Endothelial cell of umbilical vein (primary cell): Measurements from ENCODE around the gene C2CD5. TPM values are rescaled to one million over a fixed set of nuclear protein-coding genes. Genes with fewer than 3 reads are reported as not detected.

ENCODE experiments used
- BruUV-seq: library from RNA; stranded (reverse); fragments of 400-500 nt; replicated peaks from 2 replicates; lab custom pipeline; 2021; lab: Mats Ljungman, UMichigan
- CTCF ChIA-PET: fragments of 300-600, 350-600 bp; sonication (Branson Sonifier 250); formaldehyde crosslinking; loops from one replicate; lab custom pipeline; 2021; ENCODE audit warnings: antibody characterized with exemption, inconsistent platforms; lab: Charles Lee
- POLR2A ChIA-PET: fragments of 300-600, 350-600 bp; sonication (Branson Sonifier 250); formaldehyde crosslinking; loops from one replicate; lab custom pipeline; 2021; ENCODE audit warnings: antibody characterized with exemption, inconsistent platforms; lab: Charles Lee
- DNase-seq: peaks from one replicate; pipeline ENCODE4 v3.0.0-alpha.2; 2011; ENCODE audit warnings: low read depth, low spot score
- FAIRE-seq: peaks from 2 replicates; lab custom pipeline; 2011; peaks lifted over from hg19 to GRCh38; lab: Jason Lieb, UNC
- H2AFZ ChIP-seq: 2 replicates; pipeline ENCODE4 v1.6.0; 2012; ENCODE audit warnings: low read depth, low read length, control low read depth, inconsistent platforms
- H3K27ac ChIP-seq: 2 replicates; pipeline ENCODE4 v1.5.1; 2011; ENCODE audit warnings: low read depth, mild to moderate bottlenecking, control low read depth, low read length, moderate library complexity; ENCODE audit not compliant: insufficient read depth
- H3K27me3 ChIP-seq, 2 experiments: 2 replicates each; pipeline versions ENCODE4 v1.6.0 to v1.6.1; 2011; ENCODE audit warnings: low read length in 2 of 2, mixed read lengths in 1 of 2; ENCODE audit not compliant: control insufficient read depth in 2 of 2, insufficient read depth in 2 of 2
- H3K36me3 ChIP-seq, 2 experiments: 2 replicates in 1 of 2; 3 replicates in 1 of 2; pipeline ENCODE4 v1.5.1; 2011; ENCODE audit warnings: low read length in 2 of 2, mild to moderate bottlenecking in 1 of 2, moderate library complexity in 1 of 2; ENCODE audit not compliant: control insufficient read depth in 2 of 2, insufficient read depth in 2 of 2; ENCODE audit errors: extremely low read depth in 1 of 2
- H3K4me1 ChIP-seq: 3 replicates; pipeline ENCODE4 v1.5.1; 2011; ENCODE audit warnings: mild to moderate bottlenecking, low read length; ENCODE audit not compliant: control insufficient read depth, insufficient read depth; ENCODE audit errors: extremely low read depth
- H3K4me2 ChIP-seq: 2 replicates; pipeline ENCODE4 v1.6.1; 2011; ENCODE audit warnings: low read length, control low read depth, mixed read lengths; ENCODE audit not compliant: insufficient read depth
- H3K4me3 ChIP-seq, 3 experiments: fragments of 200-600 bp in 1 of 3; sonication (generic), shearing (Covaris generic) in 1 of 3; replicated peaks in 1 of 3; 2 replicates each; pipeline ENCODE4 v1.5.1; 2011 to 2016; ENCODE audit warnings: control low read depth in 3 of 3, low read length in 3 of 3, mild to moderate bottlenecking in 2 of 3, inconsistent platforms in 1 of 3, low read depth in 1 of 3, moderate library complexity in 1 of 3; ENCODE audit not compliant: insufficient read depth in 1 of 3
- H3K79me2 ChIP-seq: 2 replicates; pipeline ENCODE4 v1.6.0; 2012; ENCODE audit warnings: low read length, inconsistent platforms; ENCODE audit not compliant: control insufficient read depth, insufficient read depth
- H3K9ac ChIP-seq: replicated peaks from 2 replicates; pipeline ENCODE3; 2011; ENCODE audit warnings: low read length, control low read depth; ENCODE audit not compliant: insufficient read depth; ENCODE audit errors: extremely low read depth
- H3K9me1 ChIP-seq: replicated peaks from 3 replicates; pipeline ENCODE4 v1.6.0; 2011; ENCODE audit warnings: mild to moderate bottlenecking, low read length; ENCODE audit not compliant: control insufficient read depth, insufficient read depth; ENCODE audit errors: extremely low read depth
- H3K9me3 ChIP-seq: replicated peaks from 2 replicates; pipeline ENCODE4 v1.5.1; 2012; ENCODE audit warnings: low read length, inconsistent platforms; ENCODE audit not compliant: control insufficient read depth, insufficient read depth
- H4K20me1 ChIP-seq: replicated peaks from 2 replicates; pipeline ENCODE3; 2011; ENCODE audit warnings: mild to moderate bottlenecking, low read length; ENCODE audit not compliant: control insufficient read depth, insufficient read depth; ENCODE audit errors: extremely low read depth
- CTCF ChIP-seq, 2 donors: IDR thresholded peaks; 1 replicate in 1 of 2; 2 replicates in 1 of 2; pipeline ENCODE4 v1.5.1; 2011; ENCODE audit warnings: low read length in 2 of 2, mild to moderate bottlenecking in 2 of 2, moderate library complexity in 2 of 2, control low read depth in 1 of 2, inconsistent platforms in 1 of 2, low read depth in 1 of 2; ENCODE audit not compliant: insufficient read depth in 1 of 2; ENCODE audit errors: extremely low read depth in 1 of 2
- EZH2 ChIP-seq: IDR thresholded peaks from 2 replicates; pipeline ENCODE4 v1.6.1; 2012; ENCODE audit warnings: borderline replicate concordance, low read depth, mild to moderate bottlenecking, moderate library complexity, low read length, inconsistent platforms; ENCODE audit not compliant: severe bottlenecking
- FOS ChIP-seq: IDR thresholded peaks from 2 replicates; pipeline ENCODE4 v1.6.1; 2011; ENCODE audit warnings: mild to moderate bottlenecking, low read length, moderate library complexity, borderline replicate concordance; ENCODE audit not compliant: insufficient read depth
- GATA2 ChIP-seq: IDR thresholded peaks from 2 replicates; pipeline ENCODE4 v1.7.0; 2011; ENCODE audit warnings: low read depth, mild to moderate bottlenecking, moderate library complexity, mixed read lengths, low read length; ENCODE audit not compliant: insufficient read length, insufficient read depth
- JUN ChIP-seq: IDR thresholded peaks from 2 replicates; pipeline ENCODE4 v1.6.1; 2011; ENCODE audit warnings: borderline replicate concordance, low read depth; ENCODE audit not compliant: insufficient read length, insufficient read depth
- MAX ChIP-seq: IDR thresholded peaks from 2 replicates; pipeline ENCODE4 v1.6.1; 2011; ENCODE audit not compliant: insufficient read depth, insufficient read length
- MYC ChIP-seq: IDR thresholded peaks from one replicate; pipeline ENCODE4 v1.6.1; 2011; ENCODE audit warnings: mild to moderate bottlenecking, low read depth, low read length
- POLR2A ChIP-seq: IDR thresholded peaks from 2 replicates; pipeline ENCODE4 v1.6.1; 2012; ENCODE audit warnings: low read depth, mild to moderate bottlenecking, control low read depth, low read length
- POLR2AphosphoS5 ChIP-seq: IDR thresholded peaks from 2 replicates; pipeline ENCODE4 v1.6.1; 2012; ENCODE audit warnings: low read depth, mild to moderate bottlenecking, control low read depth, low read length, moderate library complexity; ENCODE audit not compliant: insufficient read depth
- dilution Hi-C: fragments of 300-500 bp; cut with MboI; formaldehyde crosslinking; loops from one replicate; pipeline ENCODE4 v1.15.0; 2019; ENCODE audit warnings: low sequenced_read_pairs; ENCODE audit not compliant: extremely low pct_ligation_motif_present
- intact Hi-C: fragments of 100-400 bp; cut with micrococcal nuclease; formaldehyde crosslinking; loops from one replicate; pipeline ENCODE4 v1.10.0; 2022
- polyA plus RNA-seq, 4 experiments: library from polyadenylated mRNA; depleted of rRNA in 3 of 4; stranded (reverse) in 3 of 4; unstranded in 1 of 4; fragments of >200 nt; gene quantifications; 2 replicates each; pipeline versions ENCODE4 v1.2.1 to v1.2.3, GENCODE V29; 2011 to 2012; ENCODE audit warnings: missing spikeins in 1 of 4
- total RNA-seq: library from RNA; stranded (reverse); gene quantifications from 2 replicates; pipeline ENCODE4 v1.2.3, GENCODE V29; 2021

C2CD5 gene
- total and polyA plus RNA-seq, 2 donors (not counting 3 experiments of a cell fraction or from before 2014, with no cell fraction given): 12.9 to 32.9 TPM

GRCh38 chr12:22535038-22535437, 9.3 kb downstream of the C2CD5 start:
- Histone ChIP-seq H3K4me3 (no peak overlapping the region), H4K20me1 (no peaks in the 10 kb centered on the region), H3K27me3 (no peaks in the 10 kb centered on the region), H3K4me1 (peaks cover 7% of the 10 kb centered on the region), H2AFZ (no peak overlapping the region), H3K27ac (no peak overlapping the region), H3K79me2 (no peaks in the 10 kb centered on the region), H3K36me3 (peaks cover 0 to 10% of the 10 kb centered on the region in 2 experiments), H3K9me3 (no peaks in the 10 kb centered on the region), H3K9me1 (no peaks in the 10 kb centered on the region), H3K4me2 (no peak overlapping the region), H3K9ac (no peak overlapping the region)
- BruUV-seq: no TSS peak
- FAIRE-seq: no peak
- no peak for TF ChIP-seq EZH2
- TF ChIP-seq FOS: no peak
- no peak for TF ChIP-seq MAX
- TF ChIP-seq POLR2A: no peak
- TF ChIP-seq GATA2: no peak
- no peak for TF ChIP-seq JUN
- no peak for TF ChIP-seq MYC
- TF ChIP-seq CTCF (IDR thresholded peaks at IDR 0.05; ENCODE audit: extremely low read depth in 1 of 2, insufficient read depth in 1 of 2, low read depth in 1 of 2, low read length in 2 of 2): no peak
- TF ChIP-seq POLR2AphosphoS5: no peak
- ChIA-PET POLR2A (no interaction called here), CTCF (no interaction called here)
- dilution Hi-C loops: no loop called here
- no peak for DNase-seq
- intact Hi-C loops: no loop called here
